Camera-type eye (tissue), 1 donor: ENCODE data around the gene NOTCH2NLA. TPM values are rescaled to one million over a fixed set of nuclear protein-coding genes. Genes with fewer than 3 reads are reported as not detected.

ENCODE experiments used
- total RNA-seq: library from RNA; depleted of rRNA; stranded (reverse); fragments of >200 nt; gene quantifications from one replicate; pipeline ENCODE4 v1.2.3, GENCODE V29; 2014

NOTCH2NLA gene
- 98.2 TPM for total RNA-seq

GRCh38 chr1:146228710-146229477, at the start of gene NOTCH2NLA:
Gene NOTCH2NLA, minus strand, starts transcription at chr1:146229021. Its CDS starts 39,684 bp downstream, at chr1:146189337.

GRCh38 chr1:146144465-146144864, 84.4 kb downstream of the NOTCH2NLA start, which contains the start of gene NBPF10:
Gene NBPF10, minus strand, starts transcription at chr1:146144804. Its CDS starts 35 bp downstream, at chr1:146144769.

Other genes starting within 250 kb of the NOTCH2NLA start
- 375 TPM for gene TXNIP, start 232.4 kb downstream of the NOTCH2NLA start, total RNA-seq
- gene HJV, start 207.3 kb downstream of the NOTCH2NLA start, total RNA-seq = 23.6 TPM
- gene NBPF10, start 84.2 kb downstream of the NOTCH2NLA start, total RNA-seq = 2.0 TPM